Fibroblast of villous mesenchyme (primary cell): ENCODE data around the gene COMP. TPM values are rescaled to one million over a fixed set of nuclear protein-coding genes. Genes with fewer than 3 reads are reported as not detected.

Experiments
- DNase-seq: peaks from one replicate; pipeline ENCODE4 v3.0.0-alpha.2; 2010; ENCODE audit warnings: low read depth
- H3K4me3 ChIP-seq: 2 replicates; pipeline ENCODE4 v1.5.1; 2011; ENCODE audit warnings: low read depth, mild to moderate bottlenecking, low read length
- total RNA-seq: library from RNA; depleted of rRNA; stranded (reverse); fragments of >200 nt; gene quantifications from 2 replicates; pipeline ENCODE4 v1.2.3, GENCODE V29; 2012
- TF ChIP-seq, protein P1 (sequence below): IDR thresholded peaks from 2 replicates; pipeline ENCODE4 v1.5.1; 2012; ENCODE audit warnings: low read depth, mild to moderate bottlenecking, low read length; ENCODE audit not compliant: insufficient read depth

COMP gene
- total RNA-seq, 1 donor, result under 0.01 TPM

DNA sequence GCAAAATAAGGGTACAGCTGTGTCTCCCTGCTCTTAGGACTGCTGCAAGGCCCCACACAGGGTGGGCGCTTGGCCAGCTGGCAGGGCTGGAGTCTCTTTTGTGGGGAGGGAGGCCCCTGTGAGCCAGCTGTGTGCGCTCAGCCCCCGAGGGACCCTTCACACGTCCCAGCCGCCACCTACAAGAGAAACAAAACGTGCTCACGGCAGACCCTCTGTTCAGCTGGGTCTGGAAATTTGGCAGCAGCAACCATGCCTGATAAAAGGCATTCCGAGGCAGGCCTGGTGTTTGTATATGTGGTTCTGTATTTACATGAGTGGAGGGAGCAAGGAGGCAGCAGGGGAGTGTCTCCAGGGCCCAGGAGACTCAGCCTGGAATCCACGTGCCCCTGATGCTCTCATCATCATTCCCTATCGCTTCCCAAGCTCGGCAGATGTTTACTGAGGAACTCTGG, 57.9 kb downstream of the COMP start:
- DNase-seq, result peak; percentile 97
- H3K4me3 ChIP-seq, result no peak overlapping the region
- TF ChIP-seq, protein P1, sequence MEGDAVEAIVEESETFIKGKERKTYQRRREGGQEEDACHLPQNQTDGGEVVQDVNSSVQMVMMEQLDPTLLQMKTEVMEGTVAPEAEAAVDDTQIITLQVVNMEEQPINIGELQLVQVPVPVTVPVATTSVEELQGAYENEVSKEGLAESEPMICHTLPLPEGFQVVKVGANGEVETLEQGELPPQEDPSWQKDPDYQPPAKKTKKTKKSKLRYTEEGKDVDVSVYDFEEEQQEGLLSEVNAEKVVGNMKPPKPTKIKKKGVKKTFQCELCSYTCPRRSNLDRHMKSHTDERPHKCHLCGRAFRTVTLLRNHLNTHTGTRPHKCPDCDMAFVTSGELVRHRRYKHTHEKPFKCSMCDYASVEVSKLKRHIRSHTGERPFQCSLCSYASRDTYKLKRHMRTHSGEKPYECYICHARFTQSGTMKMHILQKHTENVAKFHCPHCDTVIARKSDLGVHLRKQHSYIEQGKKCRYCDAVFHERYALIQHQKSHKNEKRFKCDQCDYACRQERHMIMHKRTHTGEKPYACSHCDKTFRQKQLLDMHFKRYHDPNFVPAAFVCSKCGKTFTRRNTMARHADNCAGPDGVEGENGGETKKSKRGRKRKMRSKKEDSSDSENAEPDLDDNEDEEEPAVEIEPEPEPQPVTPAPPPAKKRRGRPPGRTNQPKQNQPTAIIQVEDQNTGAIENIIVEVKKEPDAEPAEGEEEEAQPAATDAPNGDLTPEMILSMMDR, result no peak

Other genes starting within 250 kb of the COMP start
- 209 and 241 TPM in 2 replicates for gene FKBP8, start 247.7 kb downstream of the COMP start, total RNA-seq
- 92.8 and 93.1 TPM in 2 replicates for gene KXD1, start 233.4 kb downstream of the COMP start, total RNA-seq
- 357 and 396 TPM in 2 replicates for gene UBA52, start 219.4 kb downstream of the COMP start, total RNA-seq
- gene REX1BD, start 202.5 kb downstream of the COMP start, total RNA-seq, result 27.6 and 41.6 TPM in 2 replicates
- gene CRLF1, start 184.5 kb downstream of the COMP start, total RNA-seq, result not detected in 2 replicates
- under 0.01 and 0.32 TPM in 2 replicates for gene TMEM59L, start 178.4 kb downstream of the COMP start, total RNA-seq
- gene KLHL26, start 154.3 kb downstream of the COMP start, total RNA-seq, result 2.6 and 3.5 TPM in 2 replicates
- gene CRTC1, start 107.6 kb downstream of the COMP start, total RNA-seq, result 2.2 and 2.3 TPM in 2 replicates
- gene UPF1, start 40.7 kb upstream of the COMP start, total RNA-seq, result 49.0 and 51.0 TPM in 2 replicates
- gene CERS1, start 104.9 kb upstream of the COMP start, total RNA-seq, result 0.32 and 1.3 TPM in 2 replicates
- gene COPE, start 128.1 kb upstream of the COMP start, total RNA-seq, result 222 and 255 TPM in 2 replicates
- gene DDX49, start 128.4 kb upstream of the COMP start, total RNA-seq, result 48.4 and 51.5 TPM in 2 replicates
- 58.3 and 64.1 TPM in 2 replicates for gene HOMER3, start 149.9 kb upstream of the COMP start, total RNA-seq
- gene SUGP2, start 242.2 kb upstream of the COMP start, total RNA-seq, result 39.3 and 57.4 TPM in 2 replicates
- gene ARMC6, start 242.3 kb upstream of the COMP start, total RNA-seq, result 37.1 and 42.8 TPM in 2 replicates